Lower lobe of right lung (tissue), 2 donors: ENCODE data around the gene KCNH4. TPM values are rescaled to one million over a fixed set of nuclear protein-coding genes. Genes with fewer than 3 reads are reported as not detected.

Experiments
- ATAC-seq, 2 donors: fragments of 200-7000 bp; cut with Tn5 transposase; one replicate each; pipeline ENCODE4 v1.9.1; 2020 to 2022; ENCODE audit warnings: mild to moderate bottlenecking in 2 of 2, moderate library complexity in 2 of 2
- DNase-seq: peaks from one replicate; pipeline ENCODE4 v3.0.0-alpha.2; 2020
- H3K27ac ChIP-seq: fragments of 200-600 bp; one replicate; pipeline ENCODE4 v1.8.0; 2022
- H3K27me3 ChIP-seq: fragments of 200-600 bp; one replicate; pipeline ENCODE4 v1.8.0; 2022; ENCODE audit warnings: low read depth
- H3K36me3 ChIP-seq: fragments of 200-600 bp; one replicate; pipeline ENCODE4 v1.8.0; 2022; ENCODE audit warnings: mild to moderate bottlenecking
- H3K4me1 ChIP-seq: fragments of 200-600 bp; one replicate; pipeline ENCODE4 v1.8.0; 2022
- H3K4me3 ChIP-seq: fragments of 200-600 bp; one replicate; pipeline ENCODE4 v1.8.0; 2022; ENCODE audit warnings: mild to moderate bottlenecking
- H3K9me3 ChIP-seq: fragments of 200-600 bp; one replicate; pipeline ENCODE4 v1.8.0; 2022
- intact Hi-C: fragments of 100-400 bp; cut with DNase I; formaldehyde crosslinking; loops from one replicate; pipeline ENCODE4 v1.11.0; 2022
- total RNA-seq: library from RNA; stranded (reverse); fragmentation: NEBNext Ultra II Directional; extraction: Animal tissue kit (Norgen Biotek cat#: 25700); gene quantifications from one replicate; pipeline ENCODE4 v1.2.1, GENCODE V29; 2021
- TF ChIP-seq, protein P1 (sequence below): fragments of 200-600 bp; IDR thresholded peaks from one replicate; pipeline ENCODE4 v1.8.0; 2022; ENCODE audit warnings: antibody characterized with exemption, mild to moderate bottlenecking
- donor health status: DM: no; HTN: yes; CAD: no; lungs with severe emphysema.

KCNH4 gene
- total RNA-seq, 1 donor from 2014 or later = 0.09 TPM

DNA sequence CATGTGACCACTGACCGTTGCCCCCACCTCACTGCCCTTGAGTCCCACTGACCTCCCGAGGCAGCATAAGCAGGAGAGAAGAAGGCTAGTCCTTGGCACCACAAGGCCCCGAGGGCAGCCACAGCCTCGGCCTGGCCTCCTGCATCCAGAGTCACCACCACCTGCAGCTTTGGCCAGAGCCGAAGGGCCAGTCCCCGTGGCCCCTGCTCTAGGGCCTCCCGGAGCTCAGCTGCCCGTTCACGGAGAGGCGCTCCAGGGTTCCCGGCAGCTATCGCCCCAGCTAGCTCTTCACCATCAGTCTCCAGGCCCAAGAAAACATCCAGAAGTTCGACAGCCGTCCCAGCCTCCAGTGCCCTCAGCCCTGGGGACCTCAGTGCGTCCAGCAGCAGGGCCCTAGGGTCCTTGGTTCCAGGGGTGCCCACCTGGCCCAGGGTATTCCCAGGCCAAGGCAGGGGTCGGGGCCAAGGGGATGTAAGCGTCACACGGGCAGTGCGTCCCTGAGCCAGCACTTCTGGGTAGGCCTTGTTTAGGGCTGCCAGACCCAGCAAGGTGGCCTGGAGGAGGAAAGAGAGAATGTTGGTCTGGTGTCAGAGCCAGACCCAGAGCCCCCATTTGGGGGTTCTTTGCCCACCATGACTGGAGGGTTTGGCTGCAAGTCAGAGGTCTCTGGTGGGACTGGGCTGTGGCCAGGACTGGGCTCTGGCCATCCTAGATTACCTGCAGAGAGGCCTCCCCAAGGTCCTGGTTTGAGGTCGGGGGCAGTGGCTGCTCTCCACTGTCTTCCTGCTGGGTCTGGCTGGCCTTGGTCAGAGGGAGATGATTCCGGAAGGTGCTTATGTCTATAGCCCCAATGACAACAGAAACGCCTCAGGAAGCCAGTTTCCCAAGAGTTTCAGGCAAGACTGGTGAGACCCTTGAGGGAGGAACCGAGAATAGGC, 11.5 kb upstream of the KCNH4 start:
- intact Hi-C loops = no loop called here
- H3K27ac ChIP-seq = no peak overlapping the region
- H3K27me3 ChIP-seq = no peaks in the 10 kb centered on the region
- peaks cover 25% of the 10 kb centered on the region for H3K4me1 ChIP-seq
- ATAC-seq = no peak
- no peak overlapping the region for H3K4me3 ChIP-seq
- no peaks in the 10 kb centered on the region for H3K36me3 ChIP-seq
- no peaks in the 10 kb centered on the region for H3K9me3 ChIP-seq
- no peak for DNase-seq
- TF ChIP-seq, protein P1, sequence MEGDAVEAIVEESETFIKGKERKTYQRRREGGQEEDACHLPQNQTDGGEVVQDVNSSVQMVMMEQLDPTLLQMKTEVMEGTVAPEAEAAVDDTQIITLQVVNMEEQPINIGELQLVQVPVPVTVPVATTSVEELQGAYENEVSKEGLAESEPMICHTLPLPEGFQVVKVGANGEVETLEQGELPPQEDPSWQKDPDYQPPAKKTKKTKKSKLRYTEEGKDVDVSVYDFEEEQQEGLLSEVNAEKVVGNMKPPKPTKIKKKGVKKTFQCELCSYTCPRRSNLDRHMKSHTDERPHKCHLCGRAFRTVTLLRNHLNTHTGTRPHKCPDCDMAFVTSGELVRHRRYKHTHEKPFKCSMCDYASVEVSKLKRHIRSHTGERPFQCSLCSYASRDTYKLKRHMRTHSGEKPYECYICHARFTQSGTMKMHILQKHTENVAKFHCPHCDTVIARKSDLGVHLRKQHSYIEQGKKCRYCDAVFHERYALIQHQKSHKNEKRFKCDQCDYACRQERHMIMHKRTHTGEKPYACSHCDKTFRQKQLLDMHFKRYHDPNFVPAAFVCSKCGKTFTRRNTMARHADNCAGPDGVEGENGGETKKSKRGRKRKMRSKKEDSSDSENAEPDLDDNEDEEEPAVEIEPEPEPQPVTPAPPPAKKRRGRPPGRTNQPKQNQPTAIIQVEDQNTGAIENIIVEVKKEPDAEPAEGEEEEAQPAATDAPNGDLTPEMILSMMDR = no peak

DNA sequence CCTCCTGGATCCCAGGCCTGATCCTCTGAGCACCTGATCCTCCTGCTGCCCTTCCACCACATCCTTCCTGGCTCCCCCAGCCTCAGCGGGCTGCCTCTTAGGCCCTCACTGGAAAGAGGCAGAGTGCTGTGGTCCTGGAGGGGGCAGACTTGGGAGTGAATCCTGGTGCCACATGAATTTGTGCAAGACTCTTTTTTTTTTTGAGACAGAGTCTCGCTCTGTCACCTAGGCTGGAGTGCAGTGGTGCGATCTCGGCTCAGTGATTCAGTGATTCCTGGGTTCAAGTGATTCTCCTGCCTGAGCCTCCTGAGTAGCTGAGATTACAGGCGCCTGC, 10.3 kb upstream of the KCNH4 start:
- TF ChIP-seq, protein P1 = no peak
- no peak overlapping the region for H3K27ac ChIP-seq
- no peaks in the 10 kb centered on the region for H3K27me3 ChIP-seq
- no peaks in the 10 kb centered on the region for H3K9me3 ChIP-seq
- H3K4me1 ChIP-seq = peaks cover 25% of the 10 kb centered on the region
- H3K4me3 ChIP-seq = no peak overlapping the region
- intact Hi-C loops = no loop called here
- H3K36me3 ChIP-seq = no peaks in the 10 kb centered on the region
- DNase-seq = no peak
- ATAC-seq = no peak

DNA sequence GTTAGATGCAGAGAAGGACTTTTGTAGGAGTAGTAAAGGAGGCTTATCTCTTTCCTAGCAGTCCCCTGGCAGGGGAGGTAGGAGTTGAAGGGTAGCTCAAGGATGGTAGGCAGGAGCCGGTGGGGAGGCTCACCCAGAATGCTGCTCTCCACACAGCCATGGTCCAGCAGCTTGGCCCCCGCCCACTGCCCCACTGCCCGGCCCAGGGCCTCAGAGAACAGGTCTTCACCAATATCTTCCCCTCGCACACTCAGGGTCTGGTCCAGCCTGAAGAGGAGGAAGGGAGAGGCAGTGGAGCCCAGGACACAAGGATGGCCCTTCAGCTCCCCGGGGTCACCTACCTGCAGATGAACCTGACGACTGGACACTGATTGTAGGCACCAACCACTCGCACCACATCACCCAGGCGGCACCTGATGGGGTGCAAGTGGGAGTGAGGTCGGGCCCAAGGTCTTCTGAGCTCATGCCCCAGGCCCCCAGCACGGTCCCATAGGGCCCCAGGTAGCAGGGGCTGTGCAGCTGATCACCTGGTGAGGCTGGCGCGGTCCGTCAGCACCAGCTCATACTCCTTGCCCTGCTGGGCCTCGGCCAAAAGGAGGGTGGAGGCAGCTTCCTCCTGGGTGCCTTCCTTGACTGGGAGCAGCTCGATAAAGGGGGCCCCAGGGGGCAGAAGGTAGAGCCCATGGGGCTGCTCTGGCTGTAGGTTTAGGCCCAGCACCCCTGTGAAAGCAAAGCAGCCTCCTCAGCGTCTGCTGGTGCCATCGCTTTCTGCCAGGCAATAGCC, 9.7 kb upstream of the KCNH4 start:
- intact Hi-C loops = no loop called here
- ATAC-seq = no peak

DNA sequence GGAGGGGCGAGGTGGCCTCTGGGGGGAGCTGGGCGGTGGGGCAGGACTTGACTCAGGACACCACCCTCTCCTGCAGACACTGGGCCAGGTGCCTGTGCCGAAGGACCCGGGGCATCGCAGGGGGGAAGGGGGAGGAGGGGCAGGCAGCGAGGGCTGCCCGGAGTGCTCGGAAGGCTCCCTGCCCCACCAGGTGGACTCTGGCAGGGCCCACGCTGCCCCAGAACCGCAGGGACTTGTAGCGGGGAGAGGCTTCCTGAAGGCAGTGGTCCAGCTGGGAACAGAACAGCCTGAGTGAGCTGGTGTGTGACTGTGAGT, 8.7 kb upstream of the KCNH4 start:
- ATAC-seq = no peak
- intact Hi-C loops = no loop called here
- Histone ChIP-seq H3K27ac (no peak overlapping the region), H3K36me3 (no peaks in the 10 kb centered on the region), H3K4me1 (peaks cover 26% of the 10 kb centered on the region), H3K9me3 (no peaks in the 10 kb centered on the region), H3K27me3 (no peaks in the 10 kb centered on the region), H3K4me3 (no peak overlapping the region)
- DNase-seq = no peak
- TF ChIP-seq, protein P1 = no peak

More for the DNA sequence above, 9.7 kb upstream of the KCNH4 start:
- Histone ChIP-seq H3K4me1 (peaks cover 25% of the 10 kb centered on the region), H3K27ac (no peak overlapping the region), H3K36me3 (no peaks in the 10 kb centered on the region), H3K4me3 (no peak overlapping the region), H3K9me3 (no peaks in the 10 kb centered on the region), H3K27me3 (no peaks in the 10 kb centered on the region)
- DNase-seq = no peak
- TF ChIP-seq, protein P1 = no peak

DNA sequence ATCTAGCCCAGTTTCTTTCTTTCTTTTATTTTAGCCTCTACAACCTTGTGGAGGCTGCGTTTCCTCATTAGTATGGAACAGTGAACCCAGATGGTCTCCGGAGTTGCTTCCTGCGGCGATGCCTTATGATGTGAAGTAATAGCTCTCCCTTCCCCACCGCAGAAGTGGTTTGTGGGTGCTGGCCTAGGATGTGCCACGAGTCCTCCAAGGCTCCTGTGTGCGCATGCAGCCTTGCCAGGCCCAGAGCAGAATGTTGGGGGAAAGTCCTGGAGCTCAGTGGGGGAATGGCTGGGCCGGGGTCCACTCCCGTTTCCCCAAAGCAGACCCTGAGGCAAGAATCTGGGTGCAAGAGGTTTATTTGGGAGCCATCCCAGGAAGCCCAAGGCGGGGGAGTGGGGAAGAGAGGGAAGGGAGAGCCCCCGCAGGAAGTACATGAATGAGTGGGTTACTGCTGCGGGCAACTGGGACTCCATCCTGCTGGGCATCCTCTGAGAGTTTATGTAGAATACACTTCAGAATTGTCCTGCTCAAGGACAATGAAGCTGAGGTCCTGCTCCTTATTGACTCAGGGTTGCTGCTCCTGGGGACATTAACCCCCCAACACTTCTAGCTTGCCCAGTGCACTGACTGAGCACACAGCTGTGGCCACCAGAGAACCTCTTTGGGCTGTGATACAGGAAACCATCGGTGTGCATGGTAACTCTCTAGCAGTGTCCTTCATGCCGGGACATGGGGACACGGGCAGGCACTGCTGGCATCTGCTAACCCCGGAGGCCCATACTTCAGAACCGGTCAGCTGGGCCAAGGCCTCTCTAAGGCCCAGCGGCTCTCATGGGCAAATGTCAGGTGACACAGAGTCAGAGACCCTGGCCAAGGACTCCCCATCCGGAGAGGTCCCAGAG, 8.1 kb upstream of the KCNH4 start:
- Histone ChIP-seq H3K27me3 (no peaks in the 10 kb centered on the region), H3K27ac (no peak overlapping the region), H3K4me1 (peaks cover 29% of the 10 kb centered on the region), H3K4me3 (no peak overlapping the region), H3K36me3 (no peaks in the 10 kb centered on the region), H3K9me3 (no peaks in the 10 kb centered on the region)
- DNase-seq (no peak), ATAC-seq (no peak)
- intact Hi-C loops = no loop called here
- TF ChIP-seq, protein P1 = no peak
